22Rv1 (cell line): Measurements from ENCODE around the gene TMEM178B.

ENCODE experiments used
- ZFX ChIP-seq: fragments of 450-650 bp; IDR thresholded peaks from 2 replicates; pipeline ENCODE4 v1.6.1; 2017; ENCODE audit warnings: antibody characterized with exemption, borderline replicate concordance
- TF ChIP-seq, protein P1 (sequence below): fragments of 450-650 bp; IDR thresholded peaks from 2 replicates; pipeline ENCODE4 v1.5.1; 2017; ENCODE audit warnings: mild to moderate bottlenecking

DNA sequence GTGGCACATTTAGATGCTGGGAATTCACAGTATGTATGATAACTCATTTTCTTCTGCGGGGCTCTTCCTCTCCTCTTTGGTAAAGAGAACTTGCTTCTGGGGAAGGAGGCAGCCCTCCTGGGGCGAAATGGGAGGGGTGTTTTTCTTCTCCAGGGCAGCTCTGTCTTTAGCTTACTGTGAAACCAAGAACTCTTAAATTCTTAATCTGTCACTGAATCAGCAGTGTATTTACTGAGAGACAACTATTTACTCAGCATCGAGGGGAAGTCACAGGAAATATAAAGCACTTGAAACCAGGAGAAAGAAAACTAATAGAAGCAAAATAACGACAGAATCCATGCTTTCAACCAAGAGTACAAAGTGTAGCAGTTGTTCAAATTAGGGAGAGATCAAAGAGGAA lies 319.2 kb downstream of the TMEM178B start:
- TF ChIP-seq, protein P1, sequence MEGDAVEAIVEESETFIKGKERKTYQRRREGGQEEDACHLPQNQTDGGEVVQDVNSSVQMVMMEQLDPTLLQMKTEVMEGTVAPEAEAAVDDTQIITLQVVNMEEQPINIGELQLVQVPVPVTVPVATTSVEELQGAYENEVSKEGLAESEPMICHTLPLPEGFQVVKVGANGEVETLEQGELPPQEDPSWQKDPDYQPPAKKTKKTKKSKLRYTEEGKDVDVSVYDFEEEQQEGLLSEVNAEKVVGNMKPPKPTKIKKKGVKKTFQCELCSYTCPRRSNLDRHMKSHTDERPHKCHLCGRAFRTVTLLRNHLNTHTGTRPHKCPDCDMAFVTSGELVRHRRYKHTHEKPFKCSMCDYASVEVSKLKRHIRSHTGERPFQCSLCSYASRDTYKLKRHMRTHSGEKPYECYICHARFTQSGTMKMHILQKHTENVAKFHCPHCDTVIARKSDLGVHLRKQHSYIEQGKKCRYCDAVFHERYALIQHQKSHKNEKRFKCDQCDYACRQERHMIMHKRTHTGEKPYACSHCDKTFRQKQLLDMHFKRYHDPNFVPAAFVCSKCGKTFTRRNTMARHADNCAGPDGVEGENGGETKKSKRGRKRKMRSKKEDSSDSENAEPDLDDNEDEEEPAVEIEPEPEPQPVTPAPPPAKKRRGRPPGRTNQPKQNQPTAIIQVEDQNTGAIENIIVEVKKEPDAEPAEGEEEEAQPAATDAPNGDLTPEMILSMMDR, result no peak
- TF ChIP-seq ZFX, result no peak
